NCI-H1930 (cell line): ENCODE data around the gene OTUD5.
A peak's percentile ranks its signal among the peaks of the same experiment; 100 is the strongest.

Experiments used
- DNase-seq, 2 experiments: peaks; one replicate each; lab custom pipeline; 2025; lab: John Stamatoyannopoulos, UW

The OTUD5 gene

DNA sequence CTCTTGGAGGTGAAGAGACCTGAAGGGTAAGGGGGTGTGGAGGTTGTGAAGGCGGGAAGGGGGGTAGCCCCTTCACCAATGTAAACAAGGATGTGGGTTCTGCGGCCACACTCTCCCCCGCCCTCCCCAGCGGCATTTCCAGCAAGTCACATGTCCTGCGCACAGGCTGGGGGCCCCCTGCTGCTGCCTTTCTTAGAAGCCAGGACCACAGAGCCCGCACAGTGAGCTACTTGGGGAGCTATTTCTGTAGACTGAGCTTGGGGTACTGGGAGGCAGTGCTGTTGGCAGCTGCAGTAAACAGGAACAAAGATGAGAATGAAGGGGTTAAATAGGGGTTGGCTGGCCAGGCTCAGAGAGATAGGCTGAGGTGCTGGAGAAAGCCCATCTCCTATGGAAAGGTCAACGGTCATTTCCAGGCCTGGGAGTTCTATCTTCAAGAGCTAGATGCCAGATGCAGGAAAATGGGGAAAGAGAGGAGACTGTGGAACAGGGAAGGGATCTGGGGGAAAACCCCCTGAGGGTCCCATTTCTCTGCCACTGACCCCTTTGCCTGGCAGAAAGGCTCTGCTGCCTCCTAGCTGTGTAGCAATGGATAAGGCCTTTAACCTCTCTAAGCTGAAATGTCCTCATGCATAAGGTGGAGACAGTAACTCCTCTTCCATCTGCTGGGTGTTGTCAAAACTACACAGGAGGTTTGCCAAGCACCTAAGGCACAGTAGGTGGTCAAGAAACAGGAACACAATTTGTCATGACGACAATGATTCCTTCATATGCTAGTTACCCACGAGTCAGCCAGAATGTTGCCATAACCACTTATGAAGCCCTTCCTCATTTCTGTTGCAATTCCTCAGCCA is 20.1 kb downstream of the OTUD5 start:
- no peak for DNase-seq

- DNase-seq: no peak
Observed at GRCh38 chrX:48936429-48937053, 20.9 kb downstream of the OTUD5 start.

DNA sequence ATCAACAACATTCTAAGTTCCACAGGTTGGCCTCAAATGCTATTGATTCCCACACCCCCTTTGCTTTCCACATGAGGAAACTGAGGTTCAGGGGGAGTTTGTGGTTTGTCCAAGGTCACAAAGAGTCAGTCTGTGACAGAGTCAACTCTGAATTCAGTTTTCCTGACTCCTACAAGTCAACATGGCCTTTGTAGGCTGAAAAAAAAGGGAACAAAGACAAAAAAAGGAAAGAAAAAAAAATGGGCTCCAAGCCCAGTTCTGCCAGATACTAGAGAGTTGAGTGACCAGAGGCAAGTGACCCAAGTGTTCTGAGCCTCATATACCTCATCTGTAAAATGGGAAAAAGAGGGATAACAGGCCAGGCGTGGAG is 22.1 kb downstream of the OTUD5 start:
- DNase-seq: no peak

DNA sequence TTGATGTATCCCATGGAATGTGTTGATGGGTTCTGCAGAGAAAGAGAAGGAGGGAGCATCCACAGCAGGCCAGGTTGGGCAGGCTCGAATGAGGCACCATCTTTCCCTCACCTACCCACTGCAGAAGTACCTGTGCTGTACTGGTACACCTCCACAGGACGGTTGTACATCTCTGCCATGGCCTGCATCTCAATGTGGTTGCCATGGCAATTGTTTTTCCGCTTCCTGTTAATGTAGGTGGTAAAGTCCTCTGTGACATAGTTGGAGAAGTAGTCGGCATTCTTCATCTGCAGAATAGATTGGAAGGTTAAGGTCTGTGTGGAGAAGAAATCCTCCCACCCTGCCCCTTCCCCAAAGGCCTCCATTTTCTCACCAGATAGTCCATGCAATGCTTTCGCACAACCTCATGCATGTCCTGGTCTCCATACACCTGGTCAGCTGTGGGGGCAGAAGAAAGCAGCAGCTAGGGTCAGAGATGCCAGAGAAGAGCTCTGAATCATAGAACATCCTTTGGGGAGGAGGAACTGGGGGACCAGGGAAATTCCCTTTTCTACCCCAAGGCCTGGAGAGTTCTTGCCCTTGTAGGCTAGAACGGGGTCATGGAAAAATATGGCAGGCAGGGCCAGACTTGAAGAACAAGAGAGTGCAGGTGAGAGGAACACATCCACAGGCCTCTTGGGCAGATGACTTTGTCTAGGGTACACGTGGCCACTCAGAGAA is 22.7 kb downstream of the OTUD5 start:
- no peak for DNase-seq

GRCh38 chrX:48933757-48934156 is 23.6 kb downstream of the OTUD5 start:
- DNase-seq: no peak

GRCh38 chrX:48927736-48928382 is 29.5 kb downstream of the OTUD5 start:
- no peak for DNase-seq

- no peak for DNase-seq
Observed at GRCh38 chrX:48927123-48927522, 30.3 kb downstream of the OTUD5 start.

DNA sequence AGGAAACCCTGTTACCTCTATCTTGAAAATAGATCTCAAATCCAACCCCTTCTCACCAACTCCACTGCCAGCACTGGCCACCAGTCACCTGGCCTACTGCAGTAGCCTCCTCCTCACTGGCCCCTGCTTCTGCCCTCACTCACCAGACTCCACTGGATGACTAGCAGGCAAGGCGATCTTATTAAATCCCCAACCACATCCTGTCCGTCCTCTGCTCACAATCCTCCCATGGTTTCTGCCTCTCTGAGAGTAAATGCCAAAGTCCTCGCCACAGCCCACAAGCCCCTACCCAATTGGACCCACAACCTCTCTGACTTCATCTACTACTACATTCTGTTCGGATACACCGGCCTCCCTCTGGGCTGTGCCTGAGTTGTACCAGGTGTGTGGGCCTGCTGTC is 33.1 kb downstream of the OTUD5 start:
- DNase-seq: no peak

DNA sequence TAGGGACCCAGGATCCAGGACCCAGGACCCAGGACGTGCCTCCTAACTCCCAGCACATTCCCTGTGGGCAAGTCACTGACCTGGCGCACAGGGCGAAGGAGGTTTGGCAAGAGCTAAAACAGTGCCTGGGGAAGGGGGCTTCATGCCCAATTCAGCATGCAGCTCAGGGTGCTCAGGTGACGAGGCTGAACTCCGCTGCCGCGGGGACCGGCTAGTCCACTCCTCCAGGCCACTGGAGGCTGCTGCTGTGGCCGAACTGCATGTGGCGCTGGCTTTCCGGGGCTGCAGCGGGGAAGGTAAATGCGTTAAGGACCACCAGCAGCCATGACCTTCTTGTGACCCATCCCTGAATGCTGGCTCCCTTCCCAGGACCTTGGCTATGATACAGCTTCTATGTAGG is 33.6 kb downstream of the OTUD5 start:
- no peak for DNase-seq

DNA sequence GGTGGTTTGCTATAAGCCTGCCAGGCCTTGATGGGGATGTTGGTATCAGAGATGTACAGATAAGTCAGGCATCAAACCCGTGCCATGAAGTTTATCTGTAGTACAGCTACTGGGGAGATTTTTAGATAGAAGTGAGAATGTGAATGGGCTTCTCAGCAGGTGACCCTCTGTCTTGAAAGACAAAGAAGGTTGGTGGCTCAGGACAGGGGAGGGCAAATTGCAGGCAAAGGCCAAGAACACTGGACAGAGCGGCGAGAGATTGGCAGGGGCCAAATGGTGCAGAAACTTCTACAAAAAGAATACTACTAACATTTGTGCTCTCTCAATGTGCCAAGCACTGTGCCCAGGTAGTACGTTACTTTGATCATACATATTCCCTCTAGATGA is 36.7 kb downstream of the OTUD5 start:
- DNase-seq: no peak

DNA sequence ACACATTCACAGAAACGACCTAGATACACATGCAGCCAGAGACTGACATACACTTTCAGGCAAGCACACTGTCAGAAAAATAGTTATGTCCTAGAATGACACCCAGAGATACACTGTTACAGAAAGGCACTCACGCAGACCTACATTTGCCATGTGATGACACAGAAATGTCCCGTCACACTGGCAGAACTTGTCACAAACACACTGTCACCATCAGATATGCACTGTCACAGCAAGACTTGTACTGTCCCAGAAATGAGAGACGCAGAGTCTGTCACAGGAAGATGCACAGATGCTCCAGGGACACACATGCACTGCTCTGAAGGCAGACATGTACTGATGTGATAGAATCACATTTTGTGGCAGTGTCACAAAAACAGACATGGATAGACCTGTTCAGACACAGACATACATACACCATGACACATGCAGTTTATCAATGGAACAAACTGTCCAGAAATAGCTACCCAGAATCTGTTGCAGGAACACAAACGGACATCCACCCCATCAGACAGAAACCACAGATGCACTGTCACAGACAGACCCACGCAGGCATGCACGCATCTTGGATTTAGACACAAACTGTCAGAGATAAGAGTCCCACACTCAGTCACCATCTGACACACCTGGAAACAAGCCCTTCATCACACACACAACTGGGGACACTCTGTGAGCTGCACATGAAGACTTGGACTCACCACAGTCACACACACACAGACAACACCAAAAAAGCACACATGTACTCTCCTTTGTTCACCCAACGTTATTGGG is 37.3 kb downstream of the OTUD5 start:
- no peak for DNase-seq

DNA sequence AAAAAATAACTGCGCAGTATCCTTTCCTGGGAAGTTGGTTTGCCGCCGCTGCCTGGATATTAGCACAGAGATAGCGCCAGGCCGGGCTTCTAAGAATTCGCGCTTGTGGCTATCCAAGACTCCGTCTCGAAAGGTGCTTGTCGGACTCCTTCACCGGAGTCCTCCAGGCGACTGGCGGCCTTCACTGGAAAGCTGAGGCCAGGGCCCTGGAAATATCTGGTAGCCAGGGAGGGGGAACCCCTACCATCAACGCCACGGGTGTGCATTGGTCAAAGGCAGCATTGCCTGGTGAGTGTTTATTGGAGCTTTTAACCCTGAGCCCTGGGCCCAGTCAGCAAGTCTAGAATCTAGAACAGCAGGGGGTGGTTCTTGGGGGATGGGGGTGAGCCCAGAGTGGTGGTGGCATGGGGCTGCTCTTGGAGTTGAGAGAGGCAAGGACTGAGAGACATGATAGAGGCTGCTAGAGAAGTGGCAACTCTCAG is 38.0 kb downstream of the OTUD5 start:
- no peak for DNase-seq

- peak; percentile 89 to 93 for DNase-seq
Observed at GRCh38 chrX:48918643-48919340, 38.6 kb downstream of the OTUD5 start, which contains the start of gene PIM2. Gene PIM2, minus strand, starts transcription at chrX:48919024. Its CDS starts 190 bp downstream, at chrX:48918834.

DNA sequence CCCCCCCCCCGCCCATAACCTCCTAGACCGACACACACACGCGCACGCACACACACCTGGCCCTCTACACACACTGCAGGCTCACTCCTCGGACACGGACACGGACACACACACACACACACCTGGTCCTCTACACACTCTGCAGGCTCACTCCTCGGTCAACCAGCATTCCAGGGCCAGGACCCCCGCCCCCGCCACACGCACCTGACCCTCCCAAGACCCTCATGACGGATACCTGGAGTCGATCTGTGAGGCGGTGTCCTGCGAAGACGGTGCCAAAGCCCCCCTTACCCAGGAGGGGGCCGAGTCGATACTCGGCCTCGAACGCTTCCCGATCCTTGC is 39.1 kb downstream of the OTUD5 start:
- DNase-seq: no peak

GRCh38 chrX:48917139-48918001 is 40.0 kb downstream of the OTUD5 start:
- DNase-seq: peak; percentile 87 to 91

DNA sequence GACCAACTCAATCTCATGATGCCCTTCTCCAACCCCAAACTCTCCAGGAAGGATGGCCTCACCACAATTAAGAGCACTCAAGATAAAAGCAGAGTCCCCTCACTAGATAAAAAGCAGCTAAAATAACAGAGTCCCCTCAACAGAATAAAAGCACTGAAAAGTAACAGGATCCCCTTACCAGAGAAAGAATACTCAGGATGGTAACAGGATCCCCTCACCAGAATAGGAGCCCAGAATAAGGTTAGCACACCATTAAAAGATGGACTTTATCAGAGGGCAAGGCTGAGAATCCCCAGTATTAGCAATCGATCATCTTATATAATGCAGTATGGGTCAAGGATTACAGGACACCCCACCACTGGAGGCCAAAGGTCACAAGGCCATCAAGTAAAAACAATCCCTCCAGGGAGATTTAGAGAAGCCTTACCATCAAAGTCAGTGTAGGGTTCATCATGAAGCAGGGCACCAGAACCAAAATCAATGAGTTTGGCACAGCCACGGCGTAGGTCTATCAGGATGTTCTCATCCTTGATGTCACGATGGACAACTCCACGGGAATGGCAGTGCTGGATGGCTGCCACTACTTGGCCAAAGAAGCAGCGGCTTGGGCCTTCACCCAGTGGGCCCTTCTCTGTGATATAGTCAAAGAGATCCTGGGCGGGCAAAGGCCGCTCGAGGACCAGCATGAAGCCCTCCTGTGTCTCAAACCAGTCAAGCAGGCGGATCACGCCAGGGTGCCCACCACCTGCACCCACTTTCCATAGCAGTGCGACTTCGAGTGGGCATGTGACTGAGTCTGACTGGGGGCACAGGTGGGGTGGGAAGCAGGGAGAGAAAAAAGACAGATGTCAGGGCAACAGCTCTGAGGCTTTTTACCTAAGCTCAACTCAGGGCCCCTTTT is 42.6 kb downstream of the OTUD5 start:
- DNase-seq: no peak

DNA sequence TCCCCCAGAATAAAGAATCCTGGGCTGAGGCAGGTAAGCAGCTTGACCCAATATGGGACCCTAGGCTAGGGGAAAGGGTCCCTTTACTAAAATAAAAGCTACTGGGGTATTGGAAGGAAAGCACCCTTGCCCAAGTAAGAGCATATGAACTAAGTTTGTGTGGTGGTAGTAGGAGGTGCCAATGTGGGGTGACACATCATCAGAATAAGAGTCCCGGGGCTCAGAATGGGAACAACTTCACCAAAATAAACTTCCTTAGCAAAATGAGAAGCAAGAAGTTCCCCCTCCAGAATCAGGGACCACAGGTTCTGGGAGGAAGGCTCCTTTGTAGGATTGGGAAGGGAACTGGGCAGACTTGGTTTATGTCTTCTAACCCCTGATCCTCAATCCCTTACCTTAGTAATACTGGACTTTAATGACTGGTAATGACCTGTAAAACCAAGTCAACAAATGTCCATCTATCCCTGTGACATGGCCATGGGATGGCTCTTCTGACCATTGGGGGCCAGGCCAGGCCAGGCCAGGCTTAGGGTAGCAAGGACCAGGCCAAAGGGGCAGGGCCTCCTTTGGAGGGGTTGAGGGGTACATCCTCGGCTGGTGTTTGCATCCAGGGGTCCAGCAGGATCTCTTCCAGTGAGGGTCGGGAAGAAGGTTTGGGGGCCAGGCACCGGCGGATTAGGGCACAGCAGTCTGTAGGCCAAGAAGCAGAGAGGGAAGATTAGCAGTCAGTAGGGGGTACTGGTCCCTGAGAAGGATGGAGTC is 43.6 kb downstream of the OTUD5 start:
- no peak for DNase-seq
